HL-60 (cell line): ENCODE data around the gene HMOX1.

Source experiments
- DNase-seq, 2 experiments: peaks; one replicate each; pipeline ENCODE4 v3.0.0-alpha.2; 2010 to 2020; ENCODE audit warnings: low read depth in 1 of 2, low spot score in 1 of 2
- H3K27ac ChIP-seq: fragments of 250-450 bp; sonication (Bioruptor Pico); replicated peaks from 2 replicates; pipeline ENCODE4 v1.5.1; 2020; ENCODE audit warnings: mild to moderate bottlenecking, moderate library complexity
- H3K27me3 ChIP-seq: fragments of 250-450 bp; sonication (Bioruptor Pico); 2 replicates; pipeline ENCODE4 v1.5.1; 2021; ENCODE audit warnings: mild to moderate bottlenecking, moderate library complexity; ENCODE audit not compliant: insufficient read depth, poor library complexity, severe bottlenecking
- H3K4me3 ChIP-seq: replicated peaks from 2 replicates; pipeline ENCODE4 v1.5.1; 2011; ENCODE audit warnings: mild to moderate bottlenecking, control low read depth, low read length; ENCODE audit not compliant: insufficient read depth
- CTCF ChIP-seq: IDR thresholded peaks from one replicate; pipeline ENCODE4 v1.5.1; 2011; ENCODE audit warnings: low read length, control low read depth, inconsistent platforms; ENCODE audit not compliant: insufficient read depth
- GABPA ChIP-seq: IDR thresholded peaks from 2 replicates; pipeline ENCODE4 v1.6.1; 2012; ENCODE audit warnings: low read depth
- POLR2AphosphoS5 ChIP-seq: IDR thresholded peaks from 2 replicates; pipeline ENCODE4 v1.6.1; 2012; ENCODE audit warnings: low read depth
- REST ChIP-seq: IDR thresholded peaks from 2 replicates; pipeline ENCODE4 v1.6.1; 2012; ENCODE audit warnings: low read depth; ENCODE audit not compliant: insufficient replicate concordance
- SPI1 ChIP-seq: IDR thresholded peaks from 2 replicates; pipeline ENCODE4 v1.6.1; 2012; ENCODE audit warnings: low read depth, mild to moderate bottlenecking, borderline replicate concordance

HMOX1 gene

GRCh38 chr22:35418731-35419130, 37.8 kb downstream of the HMOX1 start:
- no peaks in the 10 kb centered on the region for H3K27me3 ChIP-seq
- DNase-seq = peak in 1 of 2 experiments; percentile 65
- peak overlapping the region; percentile 58 for H3K27ac ChIP-seq
- peak; percentile 5; the same call in 1 of the 2 replicates for TF ChIP-seq SPI1
- no peak for TF ChIP-seq CTCF
- TF ChIP-seq POLR2AphosphoS5 = 0 out of 2 replicates have a peak, but pooled peaks have one; percentile 18
- H3K4me3 ChIP-seq = no peak overlapping the region

- Histone ChIP-seq H3K27me3 (no peaks in the 10 kb centered on the region), H3K27ac (no peak overlapping the region; the same call in 1 of the 2 replicates), H3K4me3 (no peak overlapping the region)
- TF ChIP-seq REST = no peak
- no peak for TF ChIP-seq GABPA
- no peak for TF ChIP-seq CTCF
- TF ChIP-seq POLR2AphosphoS5 = no peak
- no peak for TF ChIP-seq SPI1
- no peak for DNase-seq
Observed at GRCh38 chr22:35419756-35420155, 38.9 kb downstream of the HMOX1 start.

- DNase-seq = no peak
- no peak for TF ChIP-seq CTCF
- no peak for TF ChIP-seq POLR2AphosphoS5
- no peak for TF ChIP-seq SPI1
- no peak for TF ChIP-seq GABPA
- TF ChIP-seq REST = no peak
- Histone ChIP-seq H3K4me3 (no peak overlapping the region), H3K27ac (no peak overlapping the region), H3K27me3 (no peaks in the 10 kb centered on the region)
Observed at GRCh38 chr22:35421121-35421520, 40.2 kb downstream of the HMOX1 start.

DNA sequence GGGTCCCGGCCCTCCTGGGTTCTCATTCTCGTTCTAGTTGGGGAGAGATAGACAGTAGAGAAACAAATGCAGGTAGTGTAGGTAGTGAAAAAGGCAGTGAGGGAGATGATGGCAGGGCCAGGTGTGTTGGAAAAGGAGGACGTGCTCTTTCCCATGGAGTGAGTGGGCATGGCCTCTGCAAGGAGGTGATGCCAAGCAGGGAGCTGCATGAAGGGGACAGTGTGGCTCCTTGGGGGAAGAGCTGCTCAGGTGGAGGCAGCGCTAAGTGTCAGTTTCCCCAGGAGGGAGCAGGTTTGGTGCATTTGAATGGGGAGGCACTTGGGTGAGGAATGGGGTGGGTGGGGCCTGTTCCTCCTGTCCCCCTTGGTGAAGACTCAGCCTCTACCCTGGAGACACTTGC, 41.2 kb downstream of the HMOX1 start:
- Histone ChIP-seq H3K27me3 (no peaks in the 10 kb centered on the region), H3K27ac (no peak overlapping the region), H3K4me3 (no peak overlapping the region)
- TF ChIP-seq CTCF = no peak
- TF ChIP-seq GABPA = no peak
- TF ChIP-seq POLR2AphosphoS5 = no peak
- TF ChIP-seq SPI1 = no peak
- no peak for TF ChIP-seq REST
- DNase-seq = no peak
